ENCODE data around the gene NR4A3.
"Not testable (repeated sequence)": the region's sequence is repeated elsewhere in the genome, so short reads cannot be mapped to it uniquely, and the experiment has no call there.

The NR4A3 gene

DNA sequence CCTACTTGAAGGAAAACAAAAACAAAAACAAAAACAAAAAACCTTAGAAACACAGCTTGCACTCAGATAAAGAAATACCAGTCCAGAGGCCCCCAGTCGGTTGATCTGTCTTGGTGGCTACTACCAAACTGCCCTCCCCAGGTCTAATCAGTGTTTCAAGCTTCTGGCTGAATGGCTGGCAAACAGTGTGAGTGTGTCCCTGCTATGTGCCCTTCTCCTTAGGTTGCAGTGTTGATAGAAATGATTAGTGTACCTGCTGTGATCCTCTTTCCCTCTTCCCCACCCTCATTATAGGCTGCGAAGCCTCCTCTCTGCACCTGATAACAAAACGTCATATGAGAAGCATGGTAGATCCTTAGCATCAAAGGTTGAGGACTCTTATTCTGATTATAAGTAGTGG is 12.8 kb downstream of the NR4A3 start:
- no peak for DNase-seq

DNA sequence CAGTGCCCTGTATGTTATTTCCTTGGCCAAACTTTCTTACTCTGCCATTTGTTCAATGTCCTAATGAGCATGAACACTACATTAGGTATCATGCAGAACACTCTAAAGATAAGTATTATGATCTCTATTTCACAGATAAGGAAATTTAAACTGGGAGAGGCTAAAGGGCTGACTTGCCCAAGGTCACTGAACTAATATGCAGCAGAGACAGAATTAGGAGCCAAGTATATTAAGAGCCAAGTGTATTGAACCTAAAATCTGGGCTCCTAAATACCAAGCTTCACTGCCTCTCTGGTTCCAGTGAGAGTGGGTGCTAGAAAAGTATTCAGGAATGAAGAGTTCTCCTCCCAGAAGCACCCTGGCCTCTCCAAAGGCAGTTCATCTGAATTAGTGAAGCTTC is 13.5 kb downstream of the NR4A3 start:
- DNase-seq = no peak

GRCh38 chr9:99835581-99835980 is 13.9 kb downstream of the NR4A3 start:
- no peak for DNase-seq

DNA sequence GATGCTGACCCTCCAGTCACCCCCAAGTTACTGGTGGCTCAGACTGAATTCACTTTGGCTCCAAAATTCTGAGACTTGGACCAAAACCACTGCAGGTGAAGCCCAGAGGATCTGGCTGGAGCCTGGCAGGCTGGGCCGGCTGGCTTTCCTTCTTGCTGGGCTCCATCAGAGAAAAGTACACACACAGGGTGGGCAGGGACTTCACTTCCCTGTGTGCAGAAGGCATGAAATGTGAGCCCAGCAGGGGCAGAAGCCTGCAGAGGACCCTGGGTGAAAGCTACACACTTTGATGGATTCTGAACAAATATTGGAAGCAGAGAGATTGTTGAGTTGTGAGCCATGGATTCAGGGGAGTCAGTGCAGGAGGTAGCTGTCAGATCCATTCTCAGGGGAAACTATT is 18.4 kb downstream of the NR4A3 start:
- DNase-seq = no peak

- no peak for DNase-seq
Measured at GRCh38 chr9:99845063-99845462, 23.4 kb downstream of the NR4A3 start.

DNA sequence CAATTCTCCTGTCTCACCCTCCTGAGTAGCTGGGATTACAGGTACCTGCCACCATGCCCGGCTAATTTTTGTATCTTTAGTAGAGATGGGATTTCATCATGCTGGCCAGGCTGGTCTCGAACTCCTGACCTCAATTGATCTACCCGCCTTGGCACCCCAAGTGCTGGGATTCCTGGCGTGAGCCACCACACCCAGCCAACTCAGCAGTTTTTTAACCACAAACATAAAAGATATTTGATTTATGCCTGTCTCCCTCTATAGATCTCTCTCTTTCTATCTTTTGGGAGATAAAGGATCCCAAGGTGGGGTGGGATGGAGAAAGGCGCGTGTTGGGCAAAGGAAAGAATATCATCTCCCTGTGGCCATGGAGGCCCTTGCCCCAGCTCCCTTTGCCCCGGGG is 26.8 kb downstream of the NR4A3 start:
- DNase-seq = no peak

GRCh38 chr9:99850736-99851499 is 29.2 kb downstream of the NR4A3 start:
- DNase-seq = no peak

DNA sequence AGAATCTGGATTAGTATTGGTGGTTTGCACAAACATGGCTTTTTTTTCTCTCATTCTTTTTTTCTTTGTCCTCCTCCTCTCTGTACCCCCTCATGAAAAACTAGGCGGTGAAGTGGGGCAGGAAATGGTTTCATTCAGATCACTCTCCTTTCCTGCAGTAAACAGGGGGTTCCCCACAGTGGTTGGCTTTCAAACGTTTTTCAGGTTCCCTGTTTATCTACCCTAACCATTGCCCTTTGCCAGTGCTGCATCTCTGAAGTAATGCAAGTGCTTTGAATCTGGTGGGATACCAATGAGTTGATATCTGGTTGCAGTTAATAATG is 29.8 kb downstream of the NR4A3 start:
- DNase-seq = no peak

- DNase-seq = no peak
Measured at GRCh38 chr9:99852617-99853016, 30.9 kb downstream of the NR4A3 start.

- no peak for DNase-seq
Measured at GRCh38 chr9:99855467-99856176, 33.9 kb downstream of the NR4A3 start.

DNA sequence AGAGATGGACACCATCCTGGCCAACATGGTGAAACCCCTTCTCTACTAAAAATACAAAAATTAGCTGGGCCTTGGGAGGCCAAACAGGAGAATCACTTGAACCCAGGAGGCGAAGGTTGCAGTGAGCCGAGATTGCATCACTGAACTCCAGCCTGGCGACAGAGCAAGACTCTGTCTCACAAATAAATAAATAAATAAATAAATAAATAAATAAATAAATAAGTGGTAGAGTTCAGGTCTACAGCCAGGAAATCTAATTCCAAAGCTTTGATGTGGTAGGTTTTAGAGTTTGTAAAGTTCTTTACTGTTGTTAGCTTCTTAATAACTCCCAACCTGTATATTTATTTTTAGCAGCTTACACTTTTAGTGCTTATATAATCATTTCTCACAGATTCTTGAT is 35.9 kb downstream of the NR4A3 start:
- DNase-seq = not testable (repeated sequence)

GRCh38 chr9:99858087-99858486 is 36.4 kb downstream of the NR4A3 start:
- DNase-seq = no peak

GRCh38 chr9:99859243-99859980 is 37.7 kb downstream of the NR4A3 start:
- peak; percentile 27 for DNase-seq

DNA sequence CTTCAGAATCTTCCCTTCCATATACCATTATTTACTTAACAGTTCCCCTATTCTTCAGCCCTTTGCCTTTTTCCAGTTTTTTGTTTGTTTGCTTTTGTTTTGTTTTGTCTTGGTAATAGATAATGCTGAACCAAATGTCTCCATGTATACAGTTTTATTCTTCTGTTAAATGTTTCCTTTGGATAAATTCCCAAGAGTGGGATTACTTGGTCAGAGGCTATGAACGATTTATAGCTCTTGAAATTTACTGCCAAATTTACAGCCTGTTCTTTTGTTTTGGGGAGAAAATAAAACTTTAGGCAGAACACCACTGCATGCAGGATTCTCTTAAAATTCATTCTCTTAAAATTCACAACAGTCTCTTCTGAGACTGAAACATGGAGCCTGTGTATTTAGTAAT is 38.6 kb downstream of the NR4A3 start:
- DNase-seq = no peak

DNA sequence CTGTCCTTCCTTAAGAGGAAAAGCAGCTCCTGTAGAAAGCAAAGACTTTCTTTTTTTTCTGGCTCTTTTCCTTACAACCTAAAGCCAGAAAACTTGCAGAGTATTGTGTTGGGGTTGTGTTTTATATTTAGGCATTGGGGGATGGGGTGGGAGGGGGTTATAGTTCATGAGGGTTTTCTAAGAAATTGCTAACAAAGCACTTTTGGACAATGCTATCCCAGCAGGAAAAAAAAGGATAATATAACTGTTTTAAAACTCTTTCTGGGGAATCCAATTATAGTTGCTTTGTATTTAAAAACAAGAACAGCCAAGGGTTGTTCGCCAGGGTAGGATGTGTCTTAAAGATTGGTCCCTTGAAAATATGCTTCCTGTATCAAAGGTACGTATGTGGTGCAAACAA is 42.3 kb downstream of the NR4A3 start:
- DNase-seq = no peak

- no peak for DNase-seq
Measured at GRCh38 chr9:99866398-99866797, 44.7 kb downstream of the NR4A3 start.

GRCh38 chr9:99867536-99867935 is 45.9 kb downstream of the NR4A3 start:
- peak; percentile 32 for DNase-seq

DNA sequence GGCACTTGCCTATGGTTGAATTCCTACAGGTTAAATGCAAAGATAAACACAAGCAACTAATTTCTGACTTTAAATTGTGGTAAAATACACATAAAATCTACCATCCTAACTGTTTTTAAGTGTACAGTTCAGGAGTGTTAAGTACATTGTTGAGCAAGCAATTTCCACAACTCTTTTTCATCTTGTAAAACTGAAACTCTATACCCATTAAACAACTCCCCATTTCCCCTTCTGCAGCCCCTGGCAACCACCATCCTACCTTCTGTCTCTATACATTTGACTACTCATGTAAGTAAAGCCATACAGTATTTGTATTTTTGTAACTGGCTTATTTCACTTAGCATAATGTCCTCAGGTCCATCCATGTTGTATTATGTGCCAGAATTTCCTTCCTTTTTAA is 46.3 kb downstream of the NR4A3 start:
- no peak for DNase-seq

DNA sequence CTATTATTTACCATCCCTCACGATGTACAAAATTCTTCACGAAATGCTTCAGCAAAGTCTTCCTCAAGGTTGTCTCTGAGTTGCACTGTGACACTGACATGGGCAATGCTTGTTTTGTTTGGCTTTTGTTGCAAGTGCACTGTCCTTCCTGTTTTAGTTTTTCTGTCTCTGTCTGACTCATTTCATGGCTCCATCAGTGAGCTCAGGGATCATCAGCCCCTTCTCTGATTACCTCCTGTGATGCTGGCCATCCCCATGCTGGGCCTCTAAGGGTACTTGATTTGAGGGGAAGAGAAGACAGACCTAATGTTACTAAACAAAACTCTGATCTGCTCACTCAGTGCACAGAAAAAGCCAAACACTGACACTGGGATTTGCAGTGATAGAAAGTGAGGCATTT is 47.2 kb downstream of the NR4A3 start:
- no peak for DNase-seq

DNA sequence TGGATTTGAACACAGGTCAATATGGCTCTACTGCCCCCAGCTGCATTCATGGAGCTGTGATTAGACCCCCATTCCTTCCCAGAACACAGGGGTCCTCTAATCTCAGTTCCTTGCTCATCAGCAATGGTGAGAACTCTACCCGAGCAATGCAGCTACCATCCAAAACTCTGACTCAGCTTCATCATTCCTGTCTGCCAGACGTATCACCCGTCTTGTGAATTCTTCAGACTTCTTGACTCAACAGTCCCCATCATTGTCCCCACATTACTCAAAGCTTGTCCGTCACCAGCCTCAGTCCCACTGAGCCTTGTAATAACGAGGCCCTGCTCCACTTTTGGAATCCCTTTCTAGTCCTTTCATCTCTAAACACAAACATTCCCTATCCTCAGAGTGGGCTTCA is 48.4 kb downstream of the NR4A3 start:
- DNase-seq = peak; percentile 53

- peak; percentile 44 for DNase-seq
Measured at GRCh38 chr9:99873531-99873930, 51.8 kb downstream of the NR4A3 start.

GRCh38 chr9:99873943-99874584 is 52.4 kb downstream of the NR4A3 start:
- DNase-seq = no peak

DNA sequence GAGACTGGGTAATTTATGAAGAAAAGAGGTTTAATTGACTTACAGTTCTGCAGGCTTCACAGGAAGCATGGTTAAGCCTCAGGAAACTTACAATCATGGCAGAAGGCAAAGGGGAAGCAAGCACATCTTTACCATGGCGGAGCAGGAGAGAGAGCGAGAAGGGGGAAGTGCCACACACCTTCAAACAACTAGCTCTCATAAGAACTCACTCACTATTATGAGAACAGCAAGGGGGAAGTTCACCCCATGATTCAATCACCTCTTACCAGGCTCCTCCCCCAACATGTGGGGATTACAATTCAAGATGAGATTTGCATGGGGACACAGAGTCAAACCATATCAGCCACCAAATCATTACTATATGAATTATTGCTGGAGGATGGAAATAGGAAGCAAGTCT is 54.5 kb downstream of the NR4A3 start:
- no peak for DNase-seq

All from fibroblast of skin of abdomen (primary cell).